Measurements from ENCODE around the gene ADAT2. TPM values are rescaled to one million over a fixed set of nuclear protein-coding genes. Genes with fewer than 3 reads are reported as not detected.

ADAT2 gene
- total and polyA plus RNA-seq, 10 of the 15 experiments (the other 5 are each of a cell fraction or from before 2014, with no cell fraction given), result 7.8 to 38.6 (median 17.3) TPM

DNA sequence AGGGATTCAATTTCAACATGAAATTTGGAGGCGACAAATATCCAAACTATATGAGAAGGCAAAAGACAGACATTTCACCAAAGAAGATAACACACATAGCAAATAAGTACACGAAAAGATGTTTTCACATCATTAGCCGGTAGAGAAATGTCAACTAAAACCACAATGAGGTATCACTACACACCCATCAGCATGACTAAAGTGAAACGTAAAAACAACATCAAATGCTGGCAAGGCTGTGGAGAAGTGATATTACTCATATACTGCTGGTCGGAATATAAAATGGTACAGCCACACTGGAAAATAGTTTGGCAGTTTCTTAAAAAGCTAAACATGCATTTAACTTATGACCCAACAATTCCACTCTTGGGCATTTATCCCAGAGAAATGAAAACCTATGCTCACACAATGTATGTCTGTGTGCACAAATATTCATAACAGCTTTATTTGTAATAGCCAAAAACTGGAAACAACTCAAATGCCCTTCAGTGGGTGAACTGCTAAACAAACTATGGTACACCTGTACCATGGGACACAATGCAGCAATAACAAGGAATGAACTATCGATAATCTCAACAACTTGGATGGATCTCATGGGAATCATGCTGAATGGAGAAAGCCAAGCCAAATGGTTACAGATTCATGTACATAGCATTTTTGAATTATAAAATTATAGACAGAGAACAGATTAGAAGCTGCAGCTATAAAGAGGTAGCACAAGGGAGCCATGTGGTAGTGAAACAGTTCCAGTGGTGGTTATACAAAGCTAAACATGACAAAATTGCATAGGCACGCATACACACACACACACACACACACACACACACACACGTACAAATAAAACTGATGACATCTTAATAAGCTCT, 8.6 kb downstream of the ADAT2 start:
- no peaks in the 10 kb centered on the region for H3K9me3 ChIP-seq (replicated peaks; ENCODE audit: control insufficient read depth, insufficient read depth, low read length)
- DNase-seq (ENCODE audit: low read depth, low spot score) (no peak), FAIRE-seq (no peak), ATAC-seq (no peak)
- intact Hi-C loops (cut with micrococcal nuclease; ENCODE audit: unreplicated experiment), result no loop called here
- no peaks in the 10 kb centered on the region for H3K27me3 ChIP-seq (replicated peaks in 1 of 2; ENCODE audit: control insufficient read depth in 2 of 2, insufficient read depth in 2 of 2, low read length in 1 of 2)
- in situ Hi-C loops (cut with MboI), result no loop called here
- ChIA-PET CTCF (interaction anchor here (0.6 to 2.0 kb wide), 6 partner anchors 9 to 415 kb away, joined by 3 to 10 read pairs (median 3); partner anchors contain the start of genes ADAT2 and PEX3), POLR2A (interaction anchor here (0.6 kb wide), 2 partner anchors 49 to 64 kb away, joined by 3 to 4 read pairs; no protein-coding TSS in a partner anchor), SMC1A (ENCODE audit: uncharacterized antibody, unreplicated experiment) (interaction anchor here (0.7 to 1.6 kb wide), 4 partner anchors 19 to 110 kb away, joined by 3 to 4 read pairs (median 4); no protein-coding TSS in a partner anchor), RAD21 (ENCODE audit: unreplicated experiment) (interaction anchor here (1.8 kb wide), 1 partner anchor 15 kb away, joined by 3 read pairs; no protein-coding TSS in a partner anchor)
- BruUV-seq (replicated peaks), result no TSS peak
- H3K27ac ChIP-seq (ENCODE audit: control insufficient read depth, insufficient read depth), result no peak overlapping the region
- TF ChIP-seq ZNF24 (IDR thresholded peaks at IDR 0.05) (no peak), RUNX3 (IDR thresholded peaks at IDR 0.05; ENCODE audit: low read length) (peak; percentile 14; the same call in 1 of the 2 replicates), NFYA (IDR thresholded peaks at IDR 0.05; ENCODE audit: borderline replicate concordance, low read depth, low read length) (no peak), EZH2 (IDR thresholded peaks at IDR 0.05; ENCODE audit: borderline replicate concordance, control insufficient read depth, low read depth, low read length) (no peak), JUNB (IDR thresholded peaks at IDR 0.05) (no peak), SREBF1 (IDR thresholded peaks at IDR 0.05; ENCODE audit: low read length) (no peak)
- H3K36me3 ChIP-seq (ENCODE audit: control insufficient read depth in 2 of 2, insufficient read depth in 2 of 2, low read length in 1 of 2), result peaks cover 1 to 5% of the 10 kb centered on the region in 2 experiments; a peak in 1 of 4 replicates
- no peaks in the 10 kb centered on the region for H3K4me1 ChIP-seq (ENCODE audit: control insufficient read depth, insufficient read depth, low read length)
- H3K9ac ChIP-seq (ENCODE audit: control insufficient read depth, insufficient read depth, low read length), result no peak overlapping the region
- no peaks in the 10 kb centered on the region for H4K20me1 ChIP-seq (ENCODE audit: control insufficient read depth, insufficient read depth)
- no peak overlapping the region for H3K4me2 ChIP-seq (ENCODE audit: control insufficient read depth, insufficient read depth)
- no peak overlapping the region for H3K4me3 ChIP-seq
- WGBS (ENCODE audit: insufficient coverage, insufficient replicate concordance, low lambda C conversion rate, missing lambda C conversion rate), result 63% methylated on average over 8 of the region's 8 CpGs
- no peak overlapping the region for H2AFZ ChIP-seq (ENCODE audit: control insufficient read depth, low read depth, low read length)
- H3K79me2 ChIP-seq (ENCODE audit: control insufficient read depth, insufficient read depth, low read length), result no peaks in the 10 kb centered on the region; the same call in 1 of the 2 replicates

DNA sequence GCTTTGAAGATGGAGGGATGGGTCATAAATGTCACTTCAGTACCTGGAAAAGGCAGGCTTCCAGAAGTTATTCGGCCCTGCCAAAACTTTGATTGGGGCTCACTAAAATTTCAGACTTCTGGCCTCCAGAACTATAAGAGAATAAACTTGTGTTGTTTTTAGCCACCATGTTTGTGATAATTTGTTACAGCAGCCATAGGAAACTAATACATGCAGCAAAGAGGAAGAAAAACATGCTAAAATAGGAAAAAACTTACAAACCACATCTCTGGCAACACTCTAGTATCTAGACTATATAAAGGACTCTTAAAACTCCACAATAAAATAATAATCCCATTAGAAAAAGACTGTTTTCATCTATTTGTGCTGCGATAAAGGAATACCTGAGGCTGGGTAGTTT, 9.5 kb downstream of the ADAT2 start:
- intact Hi-C loops (cut with micrococcal nuclease; ENCODE audit: unreplicated experiment), result no loop called here
- Histone ChIP-seq H3K9ac (ENCODE audit: control insufficient read depth, insufficient read depth, low read length) (no peak overlapping the region), H2AFZ (ENCODE audit: control insufficient read depth, low read depth, low read length) (no peak overlapping the region), H3K27ac (ENCODE audit: control insufficient read depth, insufficient read depth) (no peak overlapping the region), H3K9me3 (replicated peaks; ENCODE audit: control insufficient read depth, insufficient read depth, low read length) (no peaks in the 10 kb centered on the region), H4K20me1 (ENCODE audit: control insufficient read depth, insufficient read depth) (no peaks in the 10 kb centered on the region), H3K79me2 (ENCODE audit: control insufficient read depth, insufficient read depth, low read length) (no peaks in the 10 kb centered on the region; the same call in 1 of the 2 replicates), H3K27me3 (replicated peaks in 1 of 2; ENCODE audit: control insufficient read depth in 2 of 2, insufficient read depth in 2 of 2, low read length in 1 of 2) (no peaks in the 10 kb centered on the region), H3K4me2 (ENCODE audit: control insufficient read depth, insufficient read depth) (no peak overlapping the region), H3K4me1 (ENCODE audit: control insufficient read depth, insufficient read depth, low read length) (no peaks in the 10 kb centered on the region), H3K4me3 (no peak overlapping the region), H3K36me3 (ENCODE audit: control insufficient read depth in 2 of 2, insufficient read depth in 2 of 2, low read length in 1 of 2) (peaks cover 3 to 5% of the 10 kb centered on the region in 2 experiments; a peak in 1 of 4 replicates)
- ATAC-seq (no peak), FAIRE-seq (no peak), DNase-seq (ENCODE audit: low read depth, low spot score) (no peak)
- RAD21 ChIA-PET (ENCODE audit: unreplicated experiment), result no interaction called here
- in situ Hi-C loops (cut with MboI), result no loop called here
- 79% methylated on average over 2 of the region's 2 CpGs for WGBS (ENCODE audit: insufficient coverage, insufficient replicate concordance, low lambda C conversion rate, missing lambda C conversion rate)
- SMC1A ChIA-PET (ENCODE audit: uncharacterized antibody, unreplicated experiment), result no interaction called here
- POLR2A ChIA-PET, result no interaction called here
- no TSS peak for BruUV-seq (replicated peaks)
- CTCF ChIA-PET, result no interaction called here
- no peak for TF ChIP-seq ZBED1 (IDR thresholded peaks at IDR 0.05; ENCODE audit: borderline replicate concordance)
- TF ChIP-seq RAD51 (IDR thresholded peaks at IDR 0.05), result no peak
- TF ChIP-seq MTA2 (IDR thresholded peaks at IDR 0.05; ENCODE audit: low read depth), result no peak
- no peak for TF ChIP-seq KLF5 (IDR thresholded peaks at IDR 0.05; ENCODE audit: partially characterized antibody)
- no peak for TF ChIP-seq CHD4 (IDR thresholded peaks at IDR 0.05)
- TF ChIP-seq SMC3 (IDR thresholded peaks at IDR 0.05; ENCODE audit: borderline replicate concordance, low read length), result no peak
- TF ChIP-seq, protein P1, sequence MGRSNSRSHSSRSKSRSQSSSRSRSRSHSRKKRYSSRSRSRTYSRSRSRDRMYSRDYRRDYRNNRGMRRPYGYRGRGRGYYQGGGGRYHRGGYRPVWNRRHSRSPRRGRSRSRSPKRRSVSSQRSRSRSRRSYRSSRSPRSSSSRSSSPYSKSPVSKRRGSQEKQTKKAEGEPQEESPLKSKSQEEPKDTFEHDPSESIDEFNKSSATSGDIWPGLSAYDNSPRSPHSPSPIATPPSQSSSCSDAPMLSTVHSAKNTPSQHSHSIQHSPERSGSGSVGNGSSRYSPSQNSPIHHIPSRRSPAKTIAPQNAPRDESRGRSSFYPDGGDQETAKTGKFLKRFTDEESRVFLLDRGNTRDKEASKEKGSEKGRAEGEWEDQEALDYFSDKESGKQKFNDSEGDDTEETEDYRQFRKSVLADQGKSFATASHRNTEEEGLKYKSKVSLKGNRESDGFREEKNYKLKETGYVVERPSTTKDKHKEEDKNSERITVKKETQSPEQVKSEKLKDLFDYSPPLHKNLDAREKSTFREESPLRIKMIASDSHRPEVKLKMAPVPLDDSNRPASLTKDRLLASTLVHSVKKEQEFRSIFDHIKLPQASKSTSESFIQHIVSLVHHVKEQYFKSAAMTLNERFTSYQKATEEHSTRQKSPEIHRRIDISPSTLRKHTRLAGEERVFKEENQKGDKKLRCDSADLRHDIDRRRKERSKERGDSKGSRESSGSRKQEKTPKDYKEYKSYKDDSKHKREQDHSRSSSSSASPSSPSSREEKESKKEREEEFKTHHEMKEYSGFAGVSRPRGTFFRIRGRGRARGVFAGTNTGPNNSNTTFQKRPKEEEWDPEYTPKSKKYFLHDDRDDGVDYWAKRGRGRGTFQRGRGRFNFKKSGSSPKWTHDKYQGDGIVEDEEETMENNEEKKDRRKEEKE (IDR thresholded peaks at IDR 0.05), result no peak
- TF ChIP-seq NFYA (IDR thresholded peaks at IDR 0.05; ENCODE audit: borderline replicate concordance, low read depth, low read length), result no peak

Measured in GM12878 (cell line).